Tibial artery (tissue), 4 donors: ENCODE measurements around the gene SYMPK.

Experiments
- DNase-seq, 2 donors: peaks; one replicate each; pipeline ENCODE4 v3.0.0-alpha.2; 2019
- H3K27ac ChIP-seq, 2 donors: fragments of 200-600 bp; sonication (generic) in 1 of 2; 1 replicate in 1 of 2; 2 replicates in 1 of 2; pipeline ENCODE4 v1.5.1; 2018 to 2019; ENCODE audit warnings: mild to moderate bottlenecking in 1 of 2
- H3K27me3 ChIP-seq, 2 donors: fragments of 200-600 bp; sonication (generic) in 1 of 2; one replicate each; pipeline versions ENCODE4 v1.5.1 to v1.6.0; 2016 to 2019
- H3K36me3 ChIP-seq, 3 donors: fragments of 200-600 bp; sonication (generic) in 2 of 3; one replicate each; pipeline ENCODE4 v1.5.1; 2016 to 2019; ENCODE audit warnings: mild to moderate bottlenecking in 2 of 3
- H3K4me1 ChIP-seq, 4 donors: fragments of 200-600 bp; sonication (generic) in 2 of 4; 1 replicate in 3 of 4; 2 replicates in 1 of 4; pipeline ENCODE4 v1.5.1; 2016 to 2019
- H3K4me3 ChIP-seq, 2 donors: fragments of 200-600 bp; sonication (generic) in 1 of 2; 1 replicate in 1 of 2; 2 replicates in 1 of 2; pipeline ENCODE4 v1.5.1; 2018 to 2019; ENCODE audit warnings: mild to moderate bottlenecking in 2 of 2
- H3K9me3 ChIP-seq, 3 donors: fragments of 200-600 bp; sonication (generic) in 1 of 3; one replicate each; pipeline ENCODE4 v1.5.1; 2016 to 2019
- CTCF ChIP-seq, 2 experiments: fragments of 200-600 bp in 1 of 2; fragments of 450-650 bp in 1 of 2; IDR thresholded peaks; one replicate each; pipeline ENCODE4 v1.5.1; 2017 to 2019; ENCODE audit warnings: antibody characterized with exemption in 2 of 2, mild to moderate bottlenecking in 1 of 2, moderate library complexity in 1 of 2
- intact Hi-C: fragments of 100-400 bp; cut with DNase I; formaldehyde crosslinking; loops from one replicate; pipeline ENCODE4 v1.15.0; 2023; ENCODE audit warnings: low total_unique reads

The SYMPK gene

GRCh38 chr19:45822716-45823115, 40.2 kb downstream of the SYMPK start:
- H3K4me1 ChIP-seq = no peaks in the 10 kb centered on the region
- H3K4me3 ChIP-seq = no peak overlapping the region
- no peaks in the 10 kb centered on the region for H3K27me3 ChIP-seq
- TF ChIP-seq CTCF (IDR thresholded peaks at IDR 0.05) = no peak
- no peak for DNase-seq
- no peak overlapping the region for H3K27ac ChIP-seq
- H3K9me3 ChIP-seq = no peaks in the 10 kb centered on the region
- peaks cover 44 to 93% (median 89%) of the 10 kb centered on the region in 3 donors for H3K36me3 ChIP-seq
- intact Hi-C loops = no loop called here

GRCh38 chr19:45821570-45821969, 41.4 kb downstream of the SYMPK start:
- H3K9me3 ChIP-seq = no peaks in the 10 kb centered on the region

DNA sequence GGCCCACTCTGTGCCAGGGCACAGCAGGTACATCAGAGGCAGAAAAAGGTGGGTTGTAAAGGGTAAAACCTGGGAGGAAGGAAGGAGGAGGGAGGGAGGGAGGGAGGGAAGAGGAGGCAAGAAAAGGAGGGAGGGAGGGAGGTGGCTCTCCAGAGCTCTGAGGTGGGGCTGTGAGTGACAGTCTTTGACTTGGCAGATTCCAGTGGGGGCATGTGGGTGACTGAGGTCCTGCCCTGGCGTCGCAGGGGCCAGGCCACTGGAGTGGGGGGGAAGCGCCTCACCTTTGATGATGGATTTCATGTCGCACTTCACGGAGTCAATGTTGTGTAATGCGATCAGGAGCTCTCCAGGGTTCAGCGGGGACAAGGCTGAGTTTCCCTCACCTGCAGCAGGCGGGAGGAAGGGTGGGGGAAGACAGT, 41.8 kb downstream of the SYMPK start:
- Histone ChIP-seq H3K36me3 (peaks cover 32 to 77% (median 76%) of the 10 kb centered on the region in 3 donors), H3K9me3 (no peaks in the 10 kb centered on the region), H3K27me3 (no peaks in the 10 kb centered on the region), H3K4me3 (no peak overlapping the region), H3K4me1 (peaks cover 0 to 7% (median 0%) of the 10 kb centered on the region in 4 donors), H3K27ac (no peak overlapping the region)
- intact Hi-C loops = no loop called here
- no peak for TF ChIP-seq CTCF (IDR thresholded peaks at IDR 0.05)
- no peak for DNase-seq

More at GRCh38 chr19:45821570-45821969, 41.4 kb downstream of the SYMPK start:
- no peak for DNase-seq
- no peak overlapping the region for H3K27ac ChIP-seq
- TF ChIP-seq CTCF (IDR thresholded peaks at IDR 0.05) = no peak
- peaks cover 0 to 7% (median 0%) of the 10 kb centered on the region in 4 donors for H3K4me1 ChIP-seq
- no peaks in the 10 kb centered on the region for H3K27me3 ChIP-seq
- intact Hi-C loops = no loop called here
- no peak overlapping the region for H3K4me3 ChIP-seq
- H3K36me3 ChIP-seq = peaks cover 36 to 82% (median 81%) of the 10 kb centered on the region in 3 donors

- DNase-seq = no peak
- Histone ChIP-seq H3K4me3 (no peak overlapping the region), H3K27me3 (peaks cover 0 to 3% of the 10 kb centered on the region in 2 donors), H3K36me3 (peaks cover 26 to 72% (median 70%) of the 10 kb centered on the region in 3 donors), H3K27ac (no peak overlapping the region), H3K9me3 (no peaks in the 10 kb centered on the region), H3K4me1 (peaks cover 0 to 12% (median 4%) of the 10 kb centered on the region in 4 donors)
- intact Hi-C loops = no loop called here
- no peak for TF ChIP-seq CTCF (IDR thresholded peaks at IDR 0.05)
Observed at GRCh38 chr19:45820413-45821102, 42.4 kb downstream of the SYMPK start.

GRCh38 chr19:45819769-45820168, 43.2 kb downstream of the SYMPK start:
- intact Hi-C loops = loop anchor here (5.0 kb wide), 1 partner anchor 63 kb away; no protein-coding TSS in a partner anchor
- no peak for TF ChIP-seq CTCF (IDR thresholded peaks at IDR 0.05)
- no peak overlapping the region for H3K4me3 ChIP-seq
- H3K36me3 ChIP-seq = peaks cover 18 to 69% (median 63%) of the 10 kb centered on the region in 3 donors
- no peak overlapping the region for H3K27ac ChIP-seq
- H3K4me1 ChIP-seq = peaks cover 0 to 20% (median 7%) of the 10 kb centered on the region in 4 donors
- DNase-seq = no peak
- H3K9me3 ChIP-seq = no peaks in the 10 kb centered on the region
- peaks cover 0 to 5% of the 10 kb centered on the region in 2 donors for H3K27me3 ChIP-seq
